NCI-H748 treated with DMSO at 0.1 percent for 48 hours (cell line): ENCODE results near the gene DENND11.

Experiments
- DNase-seq: peaks from one replicate; lab custom pipeline; 2025; lab: John Stamatoyannopoulos, UW

The DENND11 gene

GRCh38 chr7:141702047-141702567 lies at the start of gene DENND11:
TSS of gene DENND11 (minus strand) at chr7:141702166. CDS start at chr7:141702153, 13 bp downstream.
- DNase-seq = peak; percentile 39

- DNase-seq = no peak
Observed at GRCh38 chr7:141748396-141748795, 46.4 kb upstream of the DENND11 start.

GRCh38 chr7:141744131-141744530 lies 42.2 kb upstream of the DENND11 start:
- DNase-seq = no peak

- DNase-seq = no peak
Observed at GRCh38 chr7:141742229-141742628, 40.3 kb upstream of the DENND11 start.

GRCh38 chr7:141739250-141739649 lies 37.3 kb upstream of the DENND11 start:
- no peak for DNase-seq

GRCh38 chr7:141738592-141739013 lies 36.6 kb upstream of the DENND11 start:
- DNase-seq = no peak

- peak; percentile 97 for DNase-seq
Observed at GRCh38 chr7:141737836-141738591, 36.0 kb upstream of the DENND11 start, which contains the start of gene SSBP1. TSS of gene SSBP1 (plus strand) at chr7:141738358. CDS start at chr7:141739167, 809 bp downstream.

GRCh38 chr7:141737118-141737835 lies 35.3 kb upstream of the DENND11 start:
- peak; percentile 13 for DNase-seq

GRCh38 chr7:141731476-141732149 lies 29.6 kb upstream of the DENND11 start:
- DNase-seq = no peak

GRCh38 chr7:141729020-141729419 lies 27.1 kb upstream of the DENND11 start:
- DNase-seq = no peak

GRCh38 chr7:141722529-141722928 lies 20.6 kb upstream of the DENND11 start:
- DNase-seq = no peak

- no peak for DNase-seq
Observed at GRCh38 chr7:141717450-141717849, 15.5 kb upstream of the DENND11 start.

GRCh38 chr7:141715794-141716689 lies 14.1 kb upstream of the DENND11 start:
- no peak for DNase-seq

- no peak for DNase-seq
Observed at GRCh38 chr7:141715018-141715417, 13.1 kb upstream of the DENND11 start.

GRCh38 chr7:141714571-141714970 lies 12.6 kb upstream of the DENND11 start:
- DNase-seq = no peak

GRCh38 chr7:141713890-141714289 lies 11.9 kb upstream of the DENND11 start:
- no peak for DNase-seq

- no peak for DNase-seq
Observed at GRCh38 chr7:141712603-141713255, 10.8 kb upstream of the DENND11 start.

GRCh38 chr7:141710301-141710700 lies 8.3 kb upstream of the DENND11 start:
- no peak for DNase-seq

- peak; percentile 49 for DNase-seq
Observed at GRCh38 chr7:141709749-141710148, 7.8 kb upstream of the DENND11 start.

GRCh38 chr7:141709318-141709717 lies 7.4 kb upstream of the DENND11 start:
- DNase-seq = peak; percentile 45

- DNase-seq = peak; percentile 87
Observed at GRCh38 chr7:141708351-141708750, 6.4 kb upstream of the DENND11 start, which contains the start of gene WEE2. TSS of gene WEE2 (plus strand) at chr7:141708353. CDS start at chr7:141708759, 406 bp downstream.
